ENCODE measurements around the gene DEPP1.

GRCh38 chr10:44952779-44953231 lies 25.8 kb downstream of the DEPP1 start:
- TF ChIP-seq CTCF (conservative IDR thresholded peaks at IDR 0.05; ENCODE audit: low read length) (no peak), EZH2phosphoT487 (IDR thresholded peaks at IDR 0.05; ENCODE audit: borderline replicate concordance) (no peak)
